HepG2 (cell line): ENCODE measurements around the gene TET2. TPM values are rescaled to one million over a fixed set of nuclear protein-coding genes. Genes with fewer than 3 reads are reported as not detected.

ENCODE experiments used
- DMAP1 ChIP-seq: IDR thresholded peaks from 2 replicates; pipeline ENCODE4 v1.6.1; 2016
- FOSL1 ChIP-seq: sonication (generic); formaldehyde crosslinking; IDR thresholded peaks from 2 replicates; pipeline ENCODE4 v1.9.0; 2021; ENCODE audit warnings: missing genetic modification reagents, borderline replicate concordance
- IRX3 ChIP-seq: sonication (generic); formaldehyde crosslinking; IDR thresholded peaks from 2 replicates; pipeline ENCODE4 v1.8.1; 2023; ENCODE audit warnings: mild to moderate bottlenecking, low read depth, missing genetic modification reagents, borderline replicate concordance
- KMT2B ChIP-seq: IDR thresholded peaks from 2 replicates; pipeline ENCODE4 v1.6.1; 2016; ENCODE audit warnings: missing genetic modification reagents, missing compliant biosample characterization
- MTF2 ChIP-seq: sonication (generic); formaldehyde crosslinking; IDR thresholded peaks from 2 replicates; pipeline ENCODE4 v1.5.0; 2020; ENCODE audit warnings: missing genetic modification reagents, borderline replicate concordance
- POGZ ChIP-seq: sonication (generic); formaldehyde crosslinking; IDR thresholded peaks from 2 replicates; pipeline ENCODE4 v1.4.0; 2020; ENCODE audit warnings: mild to moderate bottlenecking, missing genetic modification reagents
- PPARG ChIP-seq: conservative IDR thresholded peaks from 2 replicates; pipeline ENCODE4 v1.6.1; 2016; ENCODE audit warnings: missing biosample characterization, missing genetic modification reagents
- RARA ChIP-seq: IDR thresholded peaks from 2 replicates; pipeline ENCODE4 v1.6.1; 2016; ENCODE audit warnings: missing genetic modification reagents, missing compliant biosample characterization
- TOPORS ChIP-seq: sonication (generic); formaldehyde crosslinking; IDR thresholded peaks from 2 replicates; pipeline ENCODE4 v1.8.0; 2023; ENCODE audit warnings: mild to moderate bottlenecking, missing genetic modification reagents
- UBTF ChIP-seq: sonication (generic); formaldehyde crosslinking; IDR thresholded peaks from 2 replicates; pipeline ENCODE4 v1.4.0; 2020; ENCODE audit warnings: mild to moderate bottlenecking, missing genetic modification reagents
- ZBTB43 ChIP-seq: sonication (generic); formaldehyde crosslinking; conservative IDR thresholded peaks from 2 replicates; pipeline ENCODE4 v1.4.0; 2020; ENCODE audit warnings: missing genetic modification reagents
- ZBTB7B ChIP-seq: sonication (generic); formaldehyde crosslinking; IDR thresholded peaks from 2 replicates; pipeline ENCODE4 v1.4.0; 2020; ENCODE audit warnings: missing genetic modification reagents
- ZBTB8A ChIP-seq: sonication (generic); formaldehyde crosslinking; IDR thresholded peaks from 2 replicates; pipeline ENCODE4 v1.4.0; 2020; ENCODE audit warnings: mild to moderate bottlenecking, low read depth, missing genetic modification reagents, borderline replicate concordance
- ZEB1 ChIP-seq: IDR thresholded peaks from 2 replicates; pipeline ENCODE4 v1.6.1; 2012; ENCODE audit warnings: mild to moderate bottlenecking, low read depth, inconsistent platforms; ENCODE audit not compliant: insufficient replicate concordance
- ZNF326 ChIP-seq: sonication (generic); formaldehyde crosslinking; IDR thresholded peaks from 2 replicates; pipeline ENCODE4 v1.4.0; 2020; ENCODE audit warnings: missing genetic modification reagents, borderline replicate concordance
- ZNF333 ChIP-seq: sonication (generic); formaldehyde crosslinking; IDR thresholded peaks from 2 replicates; pipeline ENCODE4 v1.4.0; 2020; ENCODE audit warnings: mild to moderate bottlenecking, missing genetic modification reagents, borderline replicate concordance
- ZNF550 ChIP-seq: sonication (generic); formaldehyde crosslinking; IDR thresholded peaks from 2 replicates; pipeline ENCODE4 v1.4.0; 2020; ENCODE audit warnings: mild to moderate bottlenecking, missing genetic modification reagents, borderline replicate concordance
- ZNF589 ChIP-seq: sonication (generic); formaldehyde crosslinking; conservative IDR thresholded peaks from 2 replicates; pipeline ENCODE4 v1.8.0; 2022; ENCODE audit warnings: mild to moderate bottlenecking, moderate library complexity, missing genetic modification reagents
- ZNF878 ChIP-seq: sonication (generic); formaldehyde crosslinking; IDR thresholded peaks from 2 replicates; pipeline ENCODE4 v1.8.1; 2023; ENCODE audit warnings: mild to moderate bottlenecking, missing genetic modification reagents, moderate library complexity
- ZSCAN31 ChIP-seq: sonication (generic); formaldehyde crosslinking; IDR thresholded peaks from 2 replicates; pipeline ENCODE4 v1.5.0; 2020; ENCODE audit warnings: low read depth, mild to moderate bottlenecking, missing genetic modification reagents
- polyA plus RNA-seq, 8 experiments: library from polyadenylated mRNA; depleted of rRNA in 3 of 8; stranded (reverse) in 7 of 8; unstranded in 1 of 8; fragments of >200 nt; fragmentation: Illumina TruSeq in 4 of 8; extraction: Trizol in 4 of 8; gene quantifications; 2 replicates each; pipeline versions ENCODE4 v1.2.1 to v1.2.3, GENCODE V29; 2011 to 2016; ENCODE audit warnings: low read depth in 4 of 8, missing spikeins in 1 of 8, mixed read lengths in 1 of 8; ENCODE audit not compliant: insufficient read depth in 1 of 8
- total RNA-seq, 5 experiments: library from RNA; depleted of rRNA; stranded (reverse); fragments of >200 nt; fragmentation: Illumina TruSeq; extraction: Trizol; gene quantifications; 2 replicates each; pipeline ENCODE4 v1.2.3, GENCODE V29; 2016; ENCODE audit warnings: low read depth in 1 of 5
- TF ChIP-seq, protein P1 (sequence below): sonication (generic); formaldehyde crosslinking; IDR thresholded peaks from 2 replicates; pipeline ENCODE4 v1.9.0; 2021; ENCODE audit warnings: missing genetic modification reagents, mild to moderate bottlenecking, borderline replicate concordance
- TF ChIP-seq, protein P2 (sequence below): sonication (generic); formaldehyde crosslinking; IDR thresholded peaks from 2 replicates; pipeline ENCODE4 v1.4.0; 2020; ENCODE audit warnings: mild to moderate bottlenecking, missing genetic modification reagents

TET2 gene
- total and polyA plus RNA-seq, 2 of the 13 experiments (the other 11 are each of a cell fraction or from before 2014, with no cell fraction given): 4.7 to 4.8 TPM

- TF ChIP-seq, protein P1, sequence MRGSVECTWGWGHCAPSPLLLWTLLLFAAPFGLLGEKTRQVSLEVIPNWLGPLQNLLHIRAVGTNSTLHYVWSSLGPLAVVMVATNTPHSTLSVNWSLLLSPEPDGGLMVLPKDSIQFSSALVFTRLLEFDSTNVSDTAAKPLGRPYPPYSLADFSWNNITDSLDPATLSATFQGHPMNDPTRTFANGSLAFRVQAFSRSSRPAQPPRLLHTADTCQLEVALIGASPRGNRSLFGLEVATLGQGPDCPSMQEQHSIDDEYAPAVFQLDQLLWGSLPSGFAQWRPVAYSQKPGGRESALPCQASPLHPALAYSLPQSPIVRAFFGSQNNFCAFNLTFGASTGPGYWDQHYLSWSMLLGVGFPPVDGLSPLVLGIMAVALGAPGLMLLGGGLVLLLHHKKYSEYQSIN (CRISPR knock-in tag): no peak
- no peak for TF ChIP-seq ZBTB8A (CRISPR knock-in tag)
- no peak for TF ChIP-seq ZNF550 (CRISPR knock-in tag)
- TF ChIP-seq RARA (CRISPR knock-in tag): peak; percentile 92
- TF ChIP-seq DMAP1 (CRISPR knock-in tag): no peak
- no peak for TF ChIP-seq ZBTB7B (CRISPR knock-in tag)
- no peak for TF ChIP-seq KMT2B
- no peak for TF ChIP-seq ZNF333 (CRISPR knock-in tag)
- no peak for TF ChIP-seq FOSL1 (CRISPR knock-in tag)
- TF ChIP-seq UBTF (CRISPR knock-in tag): no peak
- TF ChIP-seq PPARG (CRISPR knock-in tag): peak; percentile 89
- TF ChIP-seq ZEB1: no peak
- TF ChIP-seq ZSCAN31 (CRISPR knock-in tag): no peak
- no peak for TF ChIP-seq MTF2 (CRISPR knock-in tag)
- TF ChIP-seq TOPORS (CRISPR knock-in tag): no peak
- no peak for TF ChIP-seq IRX3 (CRISPR knock-in tag)
- TF ChIP-seq ZNF326 (CRISPR knock-in tag): no peak
- no peak for TF ChIP-seq ZNF878 (CRISPR knock-in tag)
- no peak for TF ChIP-seq ZBTB43 (CRISPR knock-in tag)
- TF ChIP-seq, protein P2, sequence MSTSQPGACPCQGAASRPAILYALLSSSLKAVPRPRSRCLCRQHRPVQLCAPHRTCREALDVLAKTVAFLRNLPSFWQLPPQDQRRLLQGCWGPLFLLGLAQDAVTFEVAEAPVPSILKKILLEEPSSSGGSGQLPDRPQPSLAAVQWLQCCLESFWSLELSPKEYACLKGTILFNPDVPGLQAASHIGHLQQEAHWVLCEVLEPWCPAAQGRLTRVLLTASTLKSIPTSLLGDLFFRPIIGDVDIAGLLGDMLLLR: no peak
- TF ChIP-seq ZNF589 (CRISPR knock-in tag): no peak
- 0 out of 2 replicates have a peak, but pooled peaks have one; percentile 36 for TF ChIP-seq POGZ (CRISPR knock-in tag)
Measured at GRCh38 chr4:105179539-105180401, 33.1 kb downstream of the TET2 start (continued).
